ENCODE data around the gene VDAC2. TPM values are rescaled to one million over a fixed set of nuclear protein-coding genes. Genes with fewer than 3 reads are reported as not detected.
"Not testable (repeated sequence)": the region's sequence is repeated elsewhere in the genome, so short reads cannot be mapped to it uniquely, and the experiment has no call there.

The VDAC2 gene
- total RNA-seq, 1 donor from 2014 or later: 161 TPM

GRCh38 chr10:75211007-75211691 is 553 bp downstream of the VDAC2 start:
- H3K27me3 Mint-ChIP-seq (ENCODE audit: low read depth): no peaks in the 10 kb centered on the region
- peaks cover 13% of the 10 kb centered on the region for H3K36me3 Mint-ChIP-seq (ENCODE audit: low read depth)
- peak overlapping the region; percentile 99 for H3K27ac Mint-ChIP-seq (ENCODE audit: unreplicated experiment)
- no peaks in the 10 kb centered on the region for H3K9me3 Mint-ChIP-seq (ENCODE audit: low read depth)
- peak; percentile 34 for DNase-seq (ENCODE audit: low spot score)
- peaks cover 41% of the 10 kb centered on the region for H3K4me1 Mint-ChIP-seq (ENCODE audit: low read depth)
- TF ChIP-seq CTCF (IDR thresholded peaks at IDR 0.05): no peak
- peak overlapping the region; percentile 88 for H3K4me3 Mint-ChIP-seq (ENCODE audit: unreplicated experiment)

- H3K4me3 Mint-ChIP-seq (ENCODE audit: unreplicated experiment): peak overlapping the region; percentile 88
- peak overlapping the region; percentile 99 for H3K27ac Mint-ChIP-seq (ENCODE audit: unreplicated experiment)
- H3K9me3 Mint-ChIP-seq (ENCODE audit: low read depth): no peaks in the 10 kb centered on the region
- no peak for DNase-seq (ENCODE audit: low spot score)
- peaks cover 16% of the 10 kb centered on the region for H3K36me3 Mint-ChIP-seq (ENCODE audit: low read depth)
- H3K4me1 Mint-ChIP-seq (ENCODE audit: low read depth): peaks cover 49% of the 10 kb centered on the region
- TF ChIP-seq CTCF (IDR thresholded peaks at IDR 0.05): no peak
- H3K27me3 Mint-ChIP-seq (ENCODE audit: low read depth): no peaks in the 10 kb centered on the region
Measured at GRCh38 chr10:75212343-75212742, 1.7 kb downstream of the VDAC2 start.

GRCh38 chr10:75220274-75220673 is 9.7 kb downstream of the VDAC2 start:
- H3K27me3 Mint-ChIP-seq (ENCODE audit: low read depth): no peaks in the 10 kb centered on the region
- peaks cover 47% of the 10 kb centered on the region for H3K4me1 Mint-ChIP-seq (ENCODE audit: low read depth)
- peak; percentile 10 for DNase-seq (ENCODE audit: low spot score)
- H3K9me3 Mint-ChIP-seq (ENCODE audit: low read depth): no peaks in the 10 kb centered on the region
- no peak overlapping the region for H3K27ac Mint-ChIP-seq (ENCODE audit: unreplicated experiment)
- no peak overlapping the region for H3K4me3 Mint-ChIP-seq (ENCODE audit: unreplicated experiment)
- TF ChIP-seq CTCF (IDR thresholded peaks at IDR 0.05): no peak
- H3K36me3 Mint-ChIP-seq (ENCODE audit: low read depth): peaks cover 43% of the 10 kb centered on the region

- not testable (repeated sequence) for H3K27ac Mint-ChIP-seq (ENCODE audit: unreplicated experiment)
- H3K4me1 Mint-ChIP-seq (ENCODE audit: low read depth): peaks cover 47% of the 10 kb centered on the region
Measured at GRCh38 chr10:75221492-75221891, 10.9 kb downstream of the VDAC2 start.

GRCh38 chr10:75223507-75223906 is 12.9 kb downstream of the VDAC2 start:
- peaks cover 57% of the 10 kb centered on the region for H3K4me1 Mint-ChIP-seq (ENCODE audit: low read depth)
- no peaks in the 10 kb centered on the region for H3K27me3 Mint-ChIP-seq (ENCODE audit: low read depth)
- no peaks in the 10 kb centered on the region for H3K9me3 Mint-ChIP-seq (ENCODE audit: low read depth)
- H3K36me3 Mint-ChIP-seq (ENCODE audit: low read depth): peaks cover 36% of the 10 kb centered on the region
- H3K4me3 Mint-ChIP-seq (ENCODE audit: unreplicated experiment): no peak overlapping the region
- TF ChIP-seq CTCF (IDR thresholded peaks at IDR 0.05): no peak
- peak overlapping the region; percentile 51 for H3K27ac Mint-ChIP-seq (ENCODE audit: unreplicated experiment)
- no peak for DNase-seq (ENCODE audit: low spot score)

More at GRCh38 chr10:75221492-75221891, 10.9 kb downstream of the VDAC2 start:
- DNase-seq (ENCODE audit: low spot score): peak; percentile 14
- not testable (repeated sequence) for H3K27me3 Mint-ChIP-seq (ENCODE audit: low read depth); H3K4me3 Mint-ChIP-seq (ENCODE audit: unreplicated experiment); H3K9me3 Mint-ChIP-seq (ENCODE audit: low read depth)
- H3K36me3 Mint-ChIP-seq (ENCODE audit: low read depth): peaks cover 38% of the 10 kb centered on the region

- no peak for DNase-seq (ENCODE audit: low spot score)
- Mint-ChIP-seq H3K9me3 (ENCODE audit: low read depth) (no peaks in the 10 kb centered on the region), H3K4me3 (ENCODE audit: unreplicated experiment) (peak overlapping the region; percentile 13), H3K36me3 (ENCODE audit: low read depth) (peaks cover 31% of the 10 kb centered on the region), H3K4me1 (ENCODE audit: low read depth) (peaks cover 73% of the 10 kb centered on the region), H3K27ac (ENCODE audit: unreplicated experiment) (peak overlapping the region; percentile 96), H3K27me3 (ENCODE audit: low read depth) (no peaks in the 10 kb centered on the region)
- no peak for TF ChIP-seq CTCF (IDR thresholded peaks at IDR 0.05)
Measured at GRCh38 chr10:75226095-75226494, 15.5 kb downstream of the VDAC2 start.
